HEK293 (cell line): Measurements from ENCODE around the gene DUOX1.

Experiments used
- CTCF ChIA-PET: fragments of 350-600 bp; formaldehyde crosslinking; extraction: SDS; loops from one replicate; lab custom pipeline; 2021; ENCODE audit warnings: antibody characterized with exemption; lab: Yijun Ruan, JAX
- POLR2A ChIA-PET: fragments of 300-600 bp; formaldehyde crosslinking; extraction: SDS; loops from one replicate; lab custom pipeline; 2020; ENCODE audit warnings: antibody characterized with exemption, inconsistent platforms; lab: Yijun Ruan, JAX
- H3K27ac ChIP-seq: fragments of 200-500 bp; sonication (Bioruptor generic); 2 replicates; pipeline ENCODE4 v1.5.1; 2014; ENCODE audit warnings: low read depth, low read length, control low read depth, inconsistent platforms; ENCODE audit errors: extremely low read depth
- H3K36me3 ChIP-seq, 2 experiments: fragments of 200-500 bp in 1 of 2; sonication (Bioruptor generic) in 1 of 2; 1 replicate in 1 of 2; 2 replicates in 1 of 2; pipeline ENCODE4 v1.5.1; 2014 to 2017; ENCODE audit warnings: inconsistent platforms in 2 of 2, low read length in 2 of 2; ENCODE audit not compliant: control insufficient read depth in 2 of 2, insufficient read depth in 1 of 2
- H3K4me1 ChIP-seq: fragments of 200-500 bp; sonication (Bioruptor generic); 2 replicates; pipeline ENCODE4 v1.5.1; 2014; ENCODE audit warnings: mild to moderate bottlenecking, low read length, inconsistent platforms; ENCODE audit not compliant: control insufficient read depth, insufficient read depth
- H3K4me3 ChIP-seq: 2 replicates; pipeline ENCODE4 v1.5.1; 2011; ENCODE audit warnings: low read depth, mild to moderate bottlenecking, control low read depth, low read length, moderate library complexity
- H3K9me3 ChIP-seq: fragments of 200-500 bp; sonication (Bioruptor generic); 2 replicates; pipeline ENCODE4 v1.5.1; 2014; ENCODE audit warnings: low read depth, low read length, inconsistent platforms; ENCODE audit not compliant: control insufficient read depth, insufficient read depth
- SETDB1 ChIP-seq: IDR thresholded peaks from one replicate; pipeline ENCODE4 v1.6.1; 2017; ENCODE audit warnings: mild to moderate bottlenecking, low read length, moderate library complexity, mixed read lengths; ENCODE audit not compliant: insufficient read length
- ZBTB10 ChIP-seq: fragments of 450-650 bp; formaldehyde crosslinking; IDR thresholded peaks from 2 replicates; pipeline ENCODE4 v1.5.1; 2016; ENCODE audit warnings: missing biosample characterization, missing genetic modification characterization
- ZNF140 ChIP-seq: fragments of 450-650 bp; formaldehyde crosslinking; IDR thresholded peaks from 2 replicates; pipeline ENCODE4 v1.5.1; 2016; ENCODE audit warnings: missing biosample characterization, missing genetic modification characterization
- ZNF350 ChIP-seq: fragments of 450-650 bp; formaldehyde crosslinking; IDR thresholded peaks from 2 replicates; pipeline ENCODE4 v1.5.0; 2017; ENCODE audit warnings: missing biosample characterization, mild to moderate bottlenecking, missing genetic modification characterization
- ZNF416 ChIP-seq: fragments of 450-650 bp; formaldehyde crosslinking; IDR thresholded peaks from 2 replicates; pipeline ENCODE4 v1.5.1; 2016; ENCODE audit warnings: missing biosample characterization, missing genetic modification characterization
- ZNF513 ChIP-seq: fragments of 450-650 bp; IDR thresholded peaks from 2 replicates; pipeline ENCODE4 v1.5.1; 2018; ENCODE audit warnings: missing biosample characterization, missing genetic modification characterization
- ZNF529 ChIP-seq: fragments of 450-650 bp; formaldehyde crosslinking; IDR thresholded peaks from 2 replicates; pipeline ENCODE4 v1.5.1; 2017; ENCODE audit warnings: missing genetic modification characterization, missing biosample characterization; ENCODE audit not compliant: insufficient replicate concordance
- ZNF530 ChIP-seq: fragments of 450-650 bp; formaldehyde crosslinking; IDR thresholded peaks from 2 replicates; pipeline ENCODE4 v1.5.1; 2016; ENCODE audit warnings: low read depth, missing biosample characterization, missing genetic modification characterization
- ZNF610 ChIP-seq: fragments of 450-650 bp; formaldehyde crosslinking; IDR thresholded peaks from 2 replicates; pipeline ENCODE4 v1.5.1; 2016; ENCODE audit warnings: missing biosample characterization, missing genetic modification characterization, borderline replicate concordance
- ZNF76 ChIP-seq: fragments of 450-650 bp; formaldehyde crosslinking; IDR thresholded peaks from 2 replicates; pipeline ENCODE4; 2016; ENCODE audit warnings: low read depth, missing biosample characterization, missing genetic modification characterization, borderline replicate concordance
- ZNF777 ChIP-seq: fragments of 450-650 bp; formaldehyde crosslinking; IDR thresholded peaks from 2 replicates; pipeline ENCODE4 v1.5.1; 2017; ENCODE audit warnings: missing biosample characterization, missing genetic modification characterization, borderline replicate concordance
- ZSCAN4 ChIP-seq: fragments of 450-650 bp; formaldehyde crosslinking; IDR thresholded peaks from 2 replicates; pipeline ENCODE4 v1.5.1; 2017; ENCODE audit warnings: missing biosample characterization, missing genetic modification characterization
- ZSCAN5A ChIP-seq: fragments of 450-650 bp; formaldehyde crosslinking; IDR thresholded peaks from 2 replicates; pipeline ENCODE4 v1.5.1; 2016; ENCODE audit warnings: missing biosample characterization, missing genetic modification characterization
- ZXDB ChIP-seq: fragments of 450-650 bp; formaldehyde crosslinking; IDR thresholded peaks from 2 replicates; pipeline ENCODE4 v1.5.1; 2016; ENCODE audit warnings: missing biosample characterization, missing genetic modification characterization
- TF ChIP-seq, protein P1 (sequence below): fragments of 450-650 bp; formaldehyde crosslinking; conservative IDR thresholded peaks from 2 replicates; pipeline ENCODE4 v1.5.1; 2016; ENCODE audit warnings: low read depth, missing biosample characterization, missing genetic modification characterization
- TF ChIP-seq, protein P2 (sequence below): fragments of 450-650 bp; formaldehyde crosslinking; IDR thresholded peaks from 2 replicates; pipeline ENCODE4 v1.5.1; 2017; ENCODE audit warnings: missing biosample characterization, mild to moderate bottlenecking, missing genetic modification characterization, moderate library complexity
- TF ChIP-seq, protein P3 (sequence below): fragments of 450-650 bp; formaldehyde crosslinking; IDR thresholded peaks from 2 replicates; pipeline ENCODE4 v1.5.1; 2016; ENCODE audit warnings: missing biosample characterization, missing genetic modification characterization

DUOX1 gene

GRCh38 chr15:45120081-45120972 is 9.5 kb upstream of the DUOX1 start (continued):
- TF ChIP-seq, protein P1, sequence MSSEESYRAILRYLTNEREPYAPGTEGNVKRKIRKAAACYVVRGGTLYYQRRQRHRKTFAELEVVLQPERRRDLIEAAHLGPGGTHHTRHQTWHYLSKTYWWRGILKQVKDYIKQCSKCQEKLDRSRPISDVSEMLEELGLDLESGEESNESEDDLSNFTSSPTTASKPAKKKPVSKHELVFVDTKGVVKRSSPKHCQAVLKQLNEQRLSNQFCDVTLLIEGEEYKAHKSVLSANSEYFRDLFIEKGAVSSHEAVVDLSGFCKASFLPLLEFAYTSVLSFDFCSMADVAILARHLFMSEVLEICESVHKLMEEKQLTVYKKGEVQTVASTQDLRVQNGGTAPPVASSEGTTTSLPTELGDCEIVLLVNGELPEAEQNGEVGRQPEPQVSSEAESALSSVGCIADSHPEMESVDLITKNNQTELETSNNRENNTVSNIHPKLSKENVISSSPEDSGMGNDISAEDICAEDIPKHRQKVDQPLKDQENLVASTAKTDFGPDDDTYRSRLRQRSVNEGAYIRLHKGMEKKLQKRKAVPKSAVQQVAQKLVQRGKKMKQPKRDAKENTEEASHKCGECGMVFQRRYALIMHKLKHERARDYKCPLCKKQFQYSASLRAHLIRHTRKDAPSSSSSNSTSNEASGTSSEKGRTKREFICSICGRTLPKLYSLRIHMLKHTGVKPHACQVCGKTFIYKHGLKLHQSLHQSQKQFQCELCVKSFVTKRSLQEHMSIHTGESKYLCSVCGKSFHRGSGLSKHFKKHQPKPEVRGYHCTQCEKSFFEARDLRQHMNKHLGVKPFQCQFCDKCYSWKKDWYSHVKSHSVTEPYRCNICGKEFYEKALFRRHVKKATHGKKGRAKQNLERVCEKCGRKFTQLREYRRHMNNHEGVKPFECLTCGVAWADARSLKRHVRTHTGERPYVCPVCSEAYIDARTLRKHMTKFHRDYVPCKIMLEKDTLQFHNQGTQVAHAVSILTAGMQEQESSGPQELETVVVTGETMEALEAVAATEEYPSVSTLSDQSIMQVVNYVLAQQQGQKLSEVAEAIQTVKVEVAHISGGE = no peak
- TF ChIP-seq ZBTB10 (no peak), ZNF530 (tag by site-specific recombination) (no peak), ZNF416 (no peak), ZSCAN4 (no peak)
- TF ChIP-seq, all 188 proteins: peak for 0

DNA sequence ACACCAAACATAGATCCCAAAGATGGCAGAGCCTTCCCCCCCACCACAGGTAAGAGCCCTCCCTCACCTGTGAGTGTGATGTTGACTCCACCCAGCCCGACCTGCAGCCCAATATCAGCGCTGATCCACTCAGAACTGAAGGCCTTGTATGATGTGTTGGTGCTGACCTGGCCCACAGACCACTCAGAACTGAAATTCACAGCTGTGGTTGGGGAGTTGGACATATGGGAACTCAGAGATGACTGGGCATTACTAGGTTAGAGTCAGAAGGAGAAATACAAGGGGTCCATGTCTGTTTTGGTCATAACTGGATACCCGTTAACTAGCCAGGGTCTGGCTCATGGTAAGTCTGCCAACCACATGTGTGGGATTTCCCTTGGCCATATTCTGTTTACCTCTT is 8.8 kb upstream of the DUOX1 start:
- TF ChIP-seq ZXDB (tag by site-specific recombination) (no peak), ZNF610 (tag by site-specific recombination) (no peak), ZNF350 (tag by site-specific recombination) (no peak), ZNF529 (tag by site-specific recombination) (no peak), ZNF76 (tag by site-specific recombination) (no peak), ZNF140 (no peak), ZNF513 (no peak), SETDB1 (no peak), ZSCAN5A (no peak), ZNF777 (tag by site-specific recombination) (no peak)
- TF ChIP-seq, protein P2, sequence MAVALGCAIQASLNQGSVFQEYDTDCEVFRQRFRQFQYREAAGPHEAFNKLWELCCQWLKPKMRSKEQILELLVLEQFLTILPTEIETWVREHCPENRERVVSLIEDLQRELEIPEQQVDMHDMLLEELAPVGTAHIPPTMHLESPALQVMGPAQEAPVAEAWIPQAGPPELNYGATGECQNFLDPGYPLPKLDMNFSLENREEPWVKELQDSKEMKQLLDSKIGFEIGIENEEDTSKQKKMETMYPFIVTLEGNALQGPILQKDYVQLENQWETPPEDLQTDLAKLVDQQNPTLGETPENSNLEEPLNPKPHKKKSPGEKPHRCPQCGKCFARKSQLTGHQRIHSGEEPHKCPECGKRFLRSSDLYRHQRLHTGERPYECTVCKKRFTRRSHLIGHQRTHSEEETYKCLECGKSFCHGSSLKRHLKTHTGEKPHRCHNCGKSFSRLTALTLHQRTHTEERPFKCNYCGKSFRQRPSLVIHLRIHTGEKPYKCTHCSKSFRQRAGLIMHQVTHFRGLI = no peak
- TF ChIP-seq, protein P3, sequence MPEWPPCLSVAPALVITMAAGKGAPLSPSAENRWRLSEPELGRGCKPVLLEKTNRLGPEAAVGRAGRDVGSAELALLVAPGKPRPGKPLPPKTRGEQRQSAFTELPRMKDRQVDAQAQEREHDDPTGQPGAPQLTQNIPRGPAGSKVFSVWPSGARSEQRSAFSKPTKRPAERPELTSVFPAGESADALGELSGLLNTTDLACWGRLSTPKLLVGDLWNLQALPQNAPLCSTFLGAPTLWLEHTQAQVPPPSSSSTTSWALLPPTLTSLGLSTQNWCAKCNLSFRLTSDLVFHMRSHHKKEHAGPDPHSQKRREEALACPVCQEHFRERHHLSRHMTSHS (tag by site-specific recombination) = no peak
- POLR2A ChIA-PET = no interaction called here

More for the DNA sequence above, 8.8 kb upstream of the DUOX1 start:
- no peak overlapping the region for H3K27ac ChIP-seq
- CTCF ChIA-PET = interaction anchor here (2.1 kb wide), 1 partner anchor 42 kb away, joined by 9 read pairs; no protein-coding TSS in a partner anchor
- H3K9me3 ChIP-seq = no peaks in the 10 kb centered on the region
- no peaks in the 10 kb centered on the region for H3K4me1 ChIP-seq
- H3K4me3 ChIP-seq = no peak overlapping the region
- no peaks in the 10 kb centered on the region for H3K36me3 ChIP-seq
